Measurements from ENCODE around the gene NAA25.

GRCh38 chr12:112130441-112130998, 21.9 kb upstream of the NAA25 start:
- TF ChIP-seq NFIC (IDR thresholded peaks at IDR 0.05; ENCODE audit: borderline replicate concordance) (no peak), ELF1 (IDR thresholded peaks at IDR 0.05) (no peak), POLR2AphosphoS5 (IDR thresholded peaks at IDR 0.05; ENCODE audit: low read depth, low read length) (no peak)

Data from SK-N-SH (cell line).